Type B pancreatic cell (in vitro differentiated cells): ENCODE results near the gene ESPN. TPM values are rescaled to one million over a fixed set of nuclear protein-coding genes. Genes with fewer than 3 reads are reported as not detected.

Experiments
- DNase-seq: peaks from one replicate; pipeline ENCODE4 v3.0.0; 2021; ENCODE audit warnings: mixed read lengths; ENCODE audit not compliant: unreplicated experiment; ENCODE audit errors: extremely low spot score
- H3K27ac Mint-ChIP-seq: 2 replicates; pipeline ENCODE4 v1.8.0; 2021; ENCODE audit warnings: mild to moderate bottlenecking, mixed read lengths
- H3K27me3 Mint-ChIP-seq: 2 replicates; pipeline ENCODE4 v1.8.0; 2021; ENCODE audit warnings: mixed read lengths
- H3K36me3 Mint-ChIP-seq: 2 replicates; pipeline ENCODE4 v1.8.0; 2021; ENCODE audit warnings: mixed read lengths
- H3K4me1 Mint-ChIP-seq: one replicate; pipeline ENCODE4 v1.8.0; 2021; ENCODE audit warnings: mixed read lengths; ENCODE audit not compliant: unreplicated experiment
- H3K4me3 Mint-ChIP-seq: 2 replicates; pipeline ENCODE4 v1.8.0; 2021; ENCODE audit warnings: mild to moderate bottlenecking, mixed read lengths
- H3K9me3 Mint-ChIP-seq: 2 replicates; pipeline ENCODE4 v1.8.0; 2021; ENCODE audit warnings: mixed read lengths
- long read RNA-seq: library from polyadenylated mRNA; unstranded; transcript quantifications from one replicate; pipeline ENCODE4 v2.0.0, GENCODE V29; 2020
- total RNA-seq: library from RNA; stranded (reverse); gene quantifications from 2 replicates; pipeline ENCODE4 v1.2.1, GENCODE V29; 2021; ENCODE audit warnings: low replicate concordance
- TF ChIP-seq, protein P1 (sequence below): fragments of 200-600 bp; sonication (generic); conservative IDR thresholded peaks from 2 replicates; pipeline ENCODE4 v1.5.0; 2021; ENCODE audit warnings: antibody characterized with exemption, mild to moderate bottlenecking

ESPN gene, protein sequence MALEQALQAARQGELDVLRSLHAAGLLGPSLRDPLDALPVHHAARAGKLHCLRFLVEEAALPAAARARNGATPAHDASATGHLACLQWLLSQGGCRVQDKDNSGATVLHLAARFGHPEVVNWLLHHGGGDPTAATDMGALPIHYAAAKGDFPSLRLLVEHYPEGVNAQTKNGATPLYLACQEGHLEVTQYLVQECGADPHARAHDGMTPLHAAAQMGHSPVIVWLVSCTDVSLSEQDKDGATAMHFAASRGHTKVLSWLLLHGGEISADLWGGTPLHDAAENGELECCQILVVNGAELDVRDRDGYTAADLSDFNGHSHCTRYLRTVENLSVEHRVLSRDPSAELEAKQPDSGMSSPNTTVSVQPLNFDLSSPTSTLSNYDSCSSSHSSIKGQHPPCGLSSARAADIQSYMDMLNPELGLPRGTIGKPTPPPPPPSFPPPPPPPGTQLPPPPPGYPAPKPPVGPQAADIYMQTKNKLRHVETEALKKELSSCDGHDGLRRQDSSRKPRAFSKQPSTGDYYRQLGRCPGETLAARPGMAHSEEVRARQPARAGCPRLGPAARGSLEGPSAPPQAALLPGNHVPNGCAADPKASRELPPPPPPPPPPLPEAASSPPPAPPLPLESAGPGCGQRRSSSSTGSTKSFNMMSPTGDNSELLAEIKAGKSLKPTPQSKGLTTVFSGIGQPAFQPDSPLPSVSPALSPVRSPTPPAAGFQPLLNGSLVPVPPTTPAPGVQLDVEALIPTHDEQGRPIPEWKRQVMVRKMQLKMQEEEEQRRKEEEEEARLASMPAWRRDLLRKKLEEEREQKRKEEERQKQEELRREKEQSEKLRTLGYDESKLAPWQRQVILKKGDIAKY
- total RNA-seq, result 13.8 and 15.6 TPM in 2 replicates
- long read RNA-seq, result 0 reads

DNA sequence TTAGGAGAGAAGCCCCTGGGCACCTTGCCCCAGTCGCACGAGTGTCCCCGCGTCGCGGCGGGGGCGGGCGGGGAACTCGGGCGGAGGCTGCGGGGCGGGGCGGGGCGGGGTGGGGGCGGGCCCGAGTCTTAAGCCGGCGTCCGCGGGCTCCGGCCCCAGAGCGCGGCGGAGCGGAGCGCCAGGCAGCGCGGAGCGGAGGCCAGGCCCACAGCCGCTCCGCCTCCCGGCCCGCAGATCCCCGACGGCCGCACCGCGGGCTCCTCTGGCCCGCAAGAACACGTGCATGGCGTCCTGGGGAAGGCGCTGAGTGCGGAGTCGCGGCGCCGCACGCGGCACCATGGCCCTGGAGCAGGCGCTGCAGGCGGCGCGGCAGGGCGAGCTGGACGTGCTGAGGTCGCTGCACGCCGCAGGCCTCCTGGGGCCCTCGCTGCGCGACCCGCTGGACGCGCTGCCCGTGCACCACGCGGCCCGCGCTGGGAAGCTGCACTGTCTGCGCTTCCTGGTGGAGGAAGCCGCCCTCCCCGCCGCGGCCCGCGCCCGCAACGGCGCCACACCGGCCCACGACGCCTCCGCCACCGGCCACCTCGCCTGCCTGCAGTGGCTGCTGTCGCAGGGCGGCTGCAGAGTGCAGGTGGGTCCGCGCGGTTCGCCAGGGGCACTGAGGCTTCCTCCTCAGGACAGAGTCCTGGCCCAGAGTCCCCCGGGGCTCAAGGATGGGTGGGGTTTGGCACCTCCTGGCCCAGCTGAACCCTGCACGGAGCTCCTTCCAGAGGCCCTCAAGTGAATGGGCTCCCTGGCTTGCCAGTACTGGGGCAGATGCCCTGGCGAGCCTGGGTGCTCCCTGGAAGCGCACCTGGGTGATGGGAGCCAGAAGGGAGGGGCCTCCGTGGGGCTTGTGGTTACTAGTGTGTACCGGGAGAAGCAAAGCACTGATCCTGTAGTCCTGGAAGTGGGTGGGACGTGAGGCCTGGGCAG, at the start of gene ESPN:
Gene ESPN, plus strand, starts transcription at position 158 of the 975 bp plus-strand sequence. Its CDS starts 180 bp downstream, at position 338.
- Mint-ChIP-seq H3K27ac (no peak within 1 kb of the TSS), H3K9me3 (no peaks in the 10 kb centered on the region), H3K4me3 (peak within 1 kb of the TSS; percentile 20), H3K4me1 (no peaks in the 10 kb centered on the region), H3K27me3 (peaks cover 72% of the 10 kb centered on the region), H3K36me3 (no peaks in the 10 kb centered on the region)
- no peak for DNase-seq
- TF ChIP-seq, protein P1, sequence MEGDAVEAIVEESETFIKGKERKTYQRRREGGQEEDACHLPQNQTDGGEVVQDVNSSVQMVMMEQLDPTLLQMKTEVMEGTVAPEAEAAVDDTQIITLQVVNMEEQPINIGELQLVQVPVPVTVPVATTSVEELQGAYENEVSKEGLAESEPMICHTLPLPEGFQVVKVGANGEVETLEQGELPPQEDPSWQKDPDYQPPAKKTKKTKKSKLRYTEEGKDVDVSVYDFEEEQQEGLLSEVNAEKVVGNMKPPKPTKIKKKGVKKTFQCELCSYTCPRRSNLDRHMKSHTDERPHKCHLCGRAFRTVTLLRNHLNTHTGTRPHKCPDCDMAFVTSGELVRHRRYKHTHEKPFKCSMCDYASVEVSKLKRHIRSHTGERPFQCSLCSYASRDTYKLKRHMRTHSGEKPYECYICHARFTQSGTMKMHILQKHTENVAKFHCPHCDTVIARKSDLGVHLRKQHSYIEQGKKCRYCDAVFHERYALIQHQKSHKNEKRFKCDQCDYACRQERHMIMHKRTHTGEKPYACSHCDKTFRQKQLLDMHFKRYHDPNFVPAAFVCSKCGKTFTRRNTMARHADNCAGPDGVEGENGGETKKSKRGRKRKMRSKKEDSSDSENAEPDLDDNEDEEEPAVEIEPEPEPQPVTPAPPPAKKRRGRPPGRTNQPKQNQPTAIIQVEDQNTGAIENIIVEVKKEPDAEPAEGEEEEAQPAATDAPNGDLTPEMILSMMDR, result no peak

DNA sequence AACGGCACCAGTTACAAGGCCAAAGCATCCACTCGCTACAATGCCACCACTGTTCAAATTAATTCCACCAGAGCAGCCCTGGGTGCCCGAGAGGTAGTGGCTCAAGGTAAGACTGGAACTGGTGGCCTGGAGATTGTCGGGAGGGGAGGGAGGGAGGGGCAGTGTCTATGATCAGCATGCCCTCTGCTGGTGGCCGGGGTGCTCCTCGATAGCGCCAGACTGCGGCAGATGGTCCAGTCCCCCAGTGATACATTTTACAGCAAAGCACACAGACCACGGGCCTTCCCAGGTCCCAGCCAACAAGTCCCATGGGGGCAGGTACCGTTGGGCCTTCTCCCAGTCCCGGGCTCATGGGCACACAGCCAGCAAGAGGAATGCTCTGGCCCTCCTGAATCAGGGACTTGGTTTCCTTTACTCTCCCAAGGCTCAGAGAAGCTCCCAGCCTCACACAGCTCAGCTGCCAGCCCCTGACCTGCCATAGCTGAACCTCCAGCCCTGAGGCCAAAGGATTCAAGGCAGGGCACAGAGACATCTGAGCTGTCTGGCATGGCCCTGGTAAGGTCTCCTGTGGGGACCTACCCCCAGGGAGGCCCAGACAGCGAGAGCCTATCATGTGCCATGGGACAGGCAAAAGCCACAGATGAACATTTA, 46.4 kb upstream of the ESPN start:
- H3K36me3 Mint-ChIP-seq, result no peaks in the 10 kb centered on the region
- no peak for DNase-seq
- H3K9me3 Mint-ChIP-seq, result no peaks in the 10 kb centered on the region
- no peak overlapping the region for H3K4me3 Mint-ChIP-seq
- no peak overlapping the region for H3K27ac Mint-ChIP-seq
- no peaks in the 10 kb centered on the region for H3K27me3 Mint-ChIP-seq
- TF ChIP-seq, protein P1, result peak; percentile 49
- no peaks in the 10 kb centered on the region for H3K4me1 Mint-ChIP-seq

DNA sequence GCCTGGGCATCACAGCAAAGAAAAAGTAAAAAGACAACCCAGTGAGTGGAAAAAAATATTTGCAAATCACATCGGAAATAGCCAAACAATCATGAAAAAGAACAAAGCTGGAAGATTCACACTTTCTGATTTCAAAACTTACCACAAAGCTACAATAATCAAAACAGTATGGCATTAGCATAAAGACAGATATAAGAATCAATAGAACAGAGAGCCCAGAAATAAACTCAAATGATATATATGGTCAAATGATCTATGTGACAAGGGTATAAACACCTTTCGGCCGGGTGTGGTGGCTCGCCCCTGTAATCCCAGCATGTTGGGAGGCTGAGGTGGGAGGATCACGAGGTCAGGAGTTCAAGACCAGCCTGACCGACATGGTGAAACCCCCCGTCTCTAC, 44.5 kb upstream of the ESPN start:
- Mint-ChIP-seq H3K27me3 (no peaks in the 10 kb centered on the region), H3K36me3 (peaks cover 3% of the 10 kb centered on the region), H3K27ac (no peak overlapping the region), H3K4me1 (no peaks in the 10 kb centered on the region), H3K4me3 (no peak overlapping the region), H3K9me3 (no peaks in the 10 kb centered on the region)
- no peak for DNase-seq
- TF ChIP-seq, protein P1, result no peak

DNA sequence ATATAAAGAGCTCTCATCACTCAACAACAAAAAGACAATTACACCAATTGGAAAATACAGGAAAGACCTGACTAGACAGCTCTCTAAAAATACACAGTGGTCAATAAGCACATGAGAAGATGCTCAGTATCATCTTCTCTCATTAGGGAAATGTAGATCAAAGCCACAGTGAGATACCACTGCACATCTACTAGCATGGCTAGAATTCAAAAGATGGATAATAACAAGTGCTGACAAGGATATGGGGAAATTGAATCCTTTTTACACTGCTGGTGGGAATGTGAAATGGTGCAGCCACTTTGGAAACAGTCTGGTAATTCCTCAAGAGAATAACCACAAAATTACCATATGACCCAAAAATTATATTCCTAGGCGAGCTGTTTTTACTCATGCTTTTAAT, 40.4 kb upstream of the ESPN start:
- TF ChIP-seq, protein P1, result no peak
- Mint-ChIP-seq H3K27ac (no peak overlapping the region), H3K9me3 (no peaks in the 10 kb centered on the region), H3K27me3 (no peaks in the 10 kb centered on the region), H3K36me3 (peaks cover 3% of the 10 kb centered on the region), H3K4me3 (no peak overlapping the region), H3K4me1 (peaks cover 20% of the 10 kb centered on the region)
- no peak for DNase-seq
